ENCODE results near the gene FOXK2.

The FOXK2 gene

DNA sequence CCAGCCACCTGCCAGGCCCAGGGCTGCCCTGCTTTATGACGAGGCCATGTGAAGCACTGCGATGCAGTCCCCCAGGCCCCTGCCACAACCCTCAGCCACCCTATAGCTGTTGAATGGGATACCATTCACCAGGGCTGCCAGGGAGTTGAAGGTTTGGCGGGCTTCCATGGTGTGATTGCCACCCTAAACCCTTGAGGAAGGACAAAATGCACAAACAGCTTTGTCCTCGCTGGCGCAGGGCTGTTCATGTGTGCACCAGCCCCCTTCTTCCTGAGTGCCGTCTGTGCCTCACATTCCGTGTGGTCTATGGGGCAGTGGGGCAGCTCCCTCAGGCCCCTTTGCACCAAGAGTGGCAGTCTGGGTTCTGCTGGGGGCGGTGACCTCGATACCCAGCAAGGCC is 35.7 kb upstream of the FOXK2 start:
- no peak overlapping the region for H3K4me3 ChIP-seq (IDR thresholded peaks at IDR 0.05; ENCODE audit: insufficient read depth, low read depth, low read length)

DNA sequence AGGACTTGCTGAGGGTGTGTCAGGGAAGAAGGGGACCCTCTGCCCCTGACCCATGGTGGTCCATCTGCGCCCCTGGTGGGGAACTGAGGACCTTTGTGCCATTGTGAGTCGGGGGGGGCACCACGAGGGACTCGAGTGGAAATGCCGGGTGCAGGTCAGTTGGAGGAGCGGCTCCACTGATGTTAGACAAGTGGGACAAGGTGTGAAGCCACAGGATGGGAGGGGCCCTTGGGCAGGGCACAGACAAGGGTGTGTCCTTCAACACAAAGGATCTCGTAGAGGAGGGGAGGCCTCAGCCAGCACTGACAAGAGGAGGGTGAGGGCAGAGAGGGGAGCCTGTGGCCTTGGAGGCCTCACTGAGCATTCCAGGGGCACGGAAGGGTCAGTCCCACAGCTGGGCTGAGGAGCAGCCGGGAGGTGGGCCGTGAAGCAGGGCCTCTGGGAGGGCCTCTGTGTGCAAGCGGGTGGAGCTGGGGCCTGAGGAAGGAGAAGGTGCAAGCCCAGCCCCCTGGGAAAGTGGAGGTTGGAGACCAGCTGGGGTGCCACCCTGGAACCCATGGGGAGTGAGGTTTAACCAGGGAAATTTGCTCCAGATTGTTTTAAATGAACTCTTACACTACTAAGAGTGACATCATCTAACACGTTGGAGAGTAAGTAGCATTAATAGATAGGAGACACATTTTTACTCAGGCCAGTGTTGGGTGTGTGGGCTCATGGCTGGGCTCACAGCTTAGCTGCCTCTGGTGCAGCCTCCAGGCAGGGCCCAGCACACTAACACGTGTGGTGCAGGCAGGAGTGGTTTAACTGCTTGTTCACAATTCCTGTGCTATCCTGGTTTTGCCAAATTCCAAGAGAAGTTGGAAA is 33.1 kb upstream of the FOXK2 start:
- TF ChIP-seq, protein P1, sequence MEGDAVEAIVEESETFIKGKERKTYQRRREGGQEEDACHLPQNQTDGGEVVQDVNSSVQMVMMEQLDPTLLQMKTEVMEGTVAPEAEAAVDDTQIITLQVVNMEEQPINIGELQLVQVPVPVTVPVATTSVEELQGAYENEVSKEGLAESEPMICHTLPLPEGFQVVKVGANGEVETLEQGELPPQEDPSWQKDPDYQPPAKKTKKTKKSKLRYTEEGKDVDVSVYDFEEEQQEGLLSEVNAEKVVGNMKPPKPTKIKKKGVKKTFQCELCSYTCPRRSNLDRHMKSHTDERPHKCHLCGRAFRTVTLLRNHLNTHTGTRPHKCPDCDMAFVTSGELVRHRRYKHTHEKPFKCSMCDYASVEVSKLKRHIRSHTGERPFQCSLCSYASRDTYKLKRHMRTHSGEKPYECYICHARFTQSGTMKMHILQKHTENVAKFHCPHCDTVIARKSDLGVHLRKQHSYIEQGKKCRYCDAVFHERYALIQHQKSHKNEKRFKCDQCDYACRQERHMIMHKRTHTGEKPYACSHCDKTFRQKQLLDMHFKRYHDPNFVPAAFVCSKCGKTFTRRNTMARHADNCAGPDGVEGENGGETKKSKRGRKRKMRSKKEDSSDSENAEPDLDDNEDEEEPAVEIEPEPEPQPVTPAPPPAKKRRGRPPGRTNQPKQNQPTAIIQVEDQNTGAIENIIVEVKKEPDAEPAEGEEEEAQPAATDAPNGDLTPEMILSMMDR (conservative IDR thresholded peaks at IDR 0.05; ENCODE audit: low read depth, low read length): no peak
- Histone ChIP-seq H3K27ac (no peak overlapping the region), H4K20me1 (ENCODE audit: insufficient read depth) (no peaks in the 10 kb centered on the region), H3K36me3 (ENCODE audit: insufficient read depth) (no peaks in the 10 kb centered on the region; the same call in 1 of the 2 replicates), H3K4me3 (IDR thresholded peaks at IDR 0.05; ENCODE audit: insufficient read depth, low read depth, low read length) (no peak overlapping the region), H3K4me2 (no peak overlapping the region), H3K27me3 (ENCODE audit: insufficient read depth, low read depth) (no peaks in the 10 kb centered on the region), H3K79me2 (ENCODE audit: insufficient read depth, low read depth) (no peaks in the 10 kb centered on the region), H3K4me1 (ENCODE audit: low read depth, poor library complexity, severe bottlenecking) (peaks cover 8% of the 10 kb centered on the region), H2AFZ (ENCODE audit: low read depth) (no peak overlapping the region), H3K9ac (no peak overlapping the region)

More for the DNA sequence above, 35.7 kb upstream of the FOXK2 start:
- no peak overlapping the region for H3K9ac ChIP-seq
- H4K20me1 ChIP-seq (ENCODE audit: insufficient read depth): no peaks in the 10 kb centered on the region
- no peaks in the 10 kb centered on the region for H3K79me2 ChIP-seq (ENCODE audit: insufficient read depth, low read depth)
- TF ChIP-seq, protein P1 (conservative IDR thresholded peaks at IDR 0.05; ENCODE audit: low read depth, low read length): no peak
- H2AFZ ChIP-seq (ENCODE audit: low read depth): no peak overlapping the region
- H3K4me1 ChIP-seq (ENCODE audit: low read depth, poor library complexity, severe bottlenecking): peaks cover 6% of the 10 kb centered on the region
- H3K27ac ChIP-seq: no peak overlapping the region
- no peak overlapping the region for H3K4me2 ChIP-seq
- no peaks in the 10 kb centered on the region for H3K27me3 ChIP-seq (ENCODE audit: insufficient read depth, low read depth)
- H3K36me3 ChIP-seq (ENCODE audit: insufficient read depth): no peaks in the 10 kb centered on the region; the same call in 1 of the 2 replicates

DNA sequence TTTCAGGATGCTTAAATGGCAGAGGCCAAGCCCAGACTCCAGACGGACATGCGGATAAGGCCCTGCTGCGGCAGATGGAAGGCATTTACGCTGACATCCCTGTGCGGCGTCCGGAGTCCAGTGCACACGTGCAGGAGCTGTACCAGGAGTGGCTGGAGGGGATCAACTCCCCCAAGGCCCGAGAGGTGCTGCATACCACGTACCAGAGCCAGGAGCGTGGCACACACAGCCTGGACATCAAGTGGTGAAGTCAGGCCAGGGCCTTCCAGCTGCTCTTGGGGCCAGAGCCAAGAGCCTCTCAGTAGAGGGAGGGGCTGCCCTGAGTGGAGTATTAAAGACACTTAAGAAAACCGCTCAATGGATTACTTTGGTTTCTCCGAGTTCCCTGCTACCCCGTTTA is 31.6 kb upstream of the FOXK2 start:
- Histone ChIP-seq H3K79me2 (ENCODE audit: insufficient read depth, low read depth) (no peaks in the 10 kb centered on the region), H3K4me3 (IDR thresholded peaks at IDR 0.05; ENCODE audit: insufficient read depth, low read depth, low read length) (no peak overlapping the region), H3K4me2 (no peak overlapping the region), H3K36me3 (ENCODE audit: insufficient read depth) (no peaks in the 10 kb centered on the region), H3K9ac (no peak overlapping the region), H4K20me1 (ENCODE audit: insufficient read depth) (no peaks in the 10 kb centered on the region), H2AFZ (ENCODE audit: low read depth) (no peak overlapping the region), H3K27me3 (ENCODE audit: insufficient read depth, low read depth) (no peaks in the 10 kb centered on the region), H3K27ac (no peak overlapping the region), H3K4me1 (ENCODE audit: low read depth, poor library complexity, severe bottlenecking) (peaks cover 15% of the 10 kb centered on the region)
- TF ChIP-seq, protein P1 (conservative IDR thresholded peaks at IDR 0.05; ENCODE audit: low read depth, low read length): no peak

DNA sequence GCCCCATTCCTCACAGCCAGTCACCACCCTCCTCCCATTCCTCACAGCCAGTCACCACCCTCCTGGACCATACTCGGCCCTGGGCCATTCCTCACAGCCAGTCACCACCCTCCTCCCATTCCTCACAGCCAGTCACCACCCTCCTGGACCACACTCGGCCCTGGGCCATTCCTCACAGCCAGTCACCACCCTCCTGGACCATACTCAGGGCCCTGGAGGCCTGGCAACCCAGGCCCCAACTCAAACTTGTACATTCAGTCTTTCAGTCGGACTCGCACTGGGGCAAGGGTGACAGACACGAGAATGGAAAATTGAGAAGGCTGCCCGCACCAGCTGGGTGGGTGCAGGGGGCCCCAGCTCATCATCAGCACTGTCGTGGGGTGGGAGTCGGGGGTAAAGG is 30.4 kb upstream of the FOXK2 start:
- H3K79me2 ChIP-seq (ENCODE audit: insufficient read depth, low read depth): no peaks in the 10 kb centered on the region
- H3K4me1 ChIP-seq (ENCODE audit: low read depth, poor library complexity, severe bottlenecking): peaks cover 27% of the 10 kb centered on the region
- H3K9ac ChIP-seq: no peak overlapping the region
- H2AFZ ChIP-seq (ENCODE audit: low read depth): no peak overlapping the region
- no peak overlapping the region for H3K4me3 ChIP-seq (IDR thresholded peaks at IDR 0.05; ENCODE audit: insufficient read depth, low read depth, low read length)
- no peak overlapping the region for H3K27ac ChIP-seq
- TF ChIP-seq, protein P1 (conservative IDR thresholded peaks at IDR 0.05; ENCODE audit: low read depth, low read length): no peak
- no peak overlapping the region for H3K4me2 ChIP-seq
- no peaks in the 10 kb centered on the region for H3K27me3 ChIP-seq (ENCODE audit: insufficient read depth, low read depth)
- no peaks in the 10 kb centered on the region for H4K20me1 ChIP-seq (ENCODE audit: insufficient read depth)
- no peaks in the 10 kb centered on the region for H3K36me3 ChIP-seq (ENCODE audit: insufficient read depth)

All from KMS-11 (cell line).